PC-9 (cell line): ENCODE measurements around the gene IL5RA.

Experiments
- CTCF ChIP-seq: fragments of 200-600 bp; sonication (generic); conservative IDR thresholded peaks from 2 replicates; pipeline ENCODE4 v1.6.1; 2017; ENCODE audit warnings: mixed run types, antibody characterized with exemption, mild to moderate bottlenecking, moderate library complexity
- EZH2 ChIP-seq: fragments of 200-600 bp; sonication (generic); IDR thresholded peaks from 2 replicates; pipeline ENCODE4 v1.8.0; 2017; ENCODE audit warnings: antibody characterized with exemption, low read depth

GRCh38 chr3:3059645-3060044 lies 50.5 kb downstream of the IL5RA start:
- TF ChIP-seq CTCF (no peak), EZH2 (no peak)
